ENCODE measurements around the gene RPS5.
"Not testable (repeated sequence)": the region's sequence is repeated elsewhere in the genome, so short reads cannot be mapped to it uniquely, and the experiment has no call there.

RPS5 gene

DNA sequence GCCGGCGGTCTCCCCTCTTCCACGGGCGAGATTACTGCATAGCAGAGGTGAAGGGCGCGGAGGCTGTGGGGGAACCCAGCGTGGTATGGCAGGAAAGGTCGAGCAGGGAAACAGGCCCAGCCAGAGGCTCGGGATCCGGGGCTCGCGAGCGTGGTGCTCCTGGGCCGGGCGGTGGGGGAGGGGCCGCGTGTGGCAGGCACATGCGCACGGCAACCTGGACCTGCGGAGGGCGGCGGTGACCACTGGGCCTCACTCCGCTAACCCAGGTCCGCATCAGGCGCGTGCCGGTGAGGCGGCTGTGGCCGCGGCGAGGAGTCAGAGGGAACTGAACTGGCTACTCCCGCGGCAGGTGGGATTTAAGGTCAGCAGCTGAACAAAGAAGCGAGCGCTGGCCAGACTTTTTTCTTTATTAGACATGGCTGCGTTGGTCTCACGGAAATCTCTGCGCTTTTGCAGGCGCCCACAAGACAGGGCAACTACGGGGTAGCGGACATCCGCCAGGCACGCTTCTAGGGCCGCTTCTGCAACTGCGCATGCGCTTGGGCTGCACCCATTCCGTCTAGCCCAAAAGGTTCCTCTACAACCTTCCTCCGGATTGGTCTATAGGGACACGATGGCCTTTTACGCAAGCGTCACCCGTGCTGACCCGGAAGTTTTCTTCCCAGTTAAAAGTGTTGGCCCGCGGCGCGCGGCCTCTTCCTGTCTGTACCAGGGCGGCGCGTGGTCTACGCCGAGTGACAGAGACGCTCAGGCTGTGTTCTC lies at the start of gene RPS5:
Gene RPS5 (plus strand): TSS at position 694 of the 762 bp plus-strand sequence. CDS start 869 bp downstream, outside the sequence.
- peak; percentile 99 for DNase-seq (ENCODE audit: low spot score)

DNA sequence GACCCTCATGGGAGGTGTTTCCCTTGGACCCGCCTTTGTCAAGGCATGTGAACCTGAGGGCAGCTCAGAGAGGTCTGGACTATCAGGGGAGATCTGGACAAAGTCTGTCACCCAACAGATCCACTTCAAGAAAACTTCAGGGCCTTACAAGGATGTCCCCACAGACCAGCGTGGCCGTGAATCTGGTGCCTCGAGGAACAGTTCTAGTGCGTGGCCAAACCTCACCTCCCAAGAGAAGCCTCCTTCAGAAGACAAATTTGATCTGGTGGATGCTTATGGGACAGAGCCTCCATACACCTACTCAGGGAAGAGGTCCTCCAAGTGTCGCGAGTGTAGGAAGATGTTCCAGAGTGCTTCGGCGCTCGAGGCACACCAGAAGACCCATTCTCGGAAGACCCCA lies 48.7 kb upstream of the RPS5 start:
- DNase-seq (ENCODE audit: low spot score), result no peak

DNA sequence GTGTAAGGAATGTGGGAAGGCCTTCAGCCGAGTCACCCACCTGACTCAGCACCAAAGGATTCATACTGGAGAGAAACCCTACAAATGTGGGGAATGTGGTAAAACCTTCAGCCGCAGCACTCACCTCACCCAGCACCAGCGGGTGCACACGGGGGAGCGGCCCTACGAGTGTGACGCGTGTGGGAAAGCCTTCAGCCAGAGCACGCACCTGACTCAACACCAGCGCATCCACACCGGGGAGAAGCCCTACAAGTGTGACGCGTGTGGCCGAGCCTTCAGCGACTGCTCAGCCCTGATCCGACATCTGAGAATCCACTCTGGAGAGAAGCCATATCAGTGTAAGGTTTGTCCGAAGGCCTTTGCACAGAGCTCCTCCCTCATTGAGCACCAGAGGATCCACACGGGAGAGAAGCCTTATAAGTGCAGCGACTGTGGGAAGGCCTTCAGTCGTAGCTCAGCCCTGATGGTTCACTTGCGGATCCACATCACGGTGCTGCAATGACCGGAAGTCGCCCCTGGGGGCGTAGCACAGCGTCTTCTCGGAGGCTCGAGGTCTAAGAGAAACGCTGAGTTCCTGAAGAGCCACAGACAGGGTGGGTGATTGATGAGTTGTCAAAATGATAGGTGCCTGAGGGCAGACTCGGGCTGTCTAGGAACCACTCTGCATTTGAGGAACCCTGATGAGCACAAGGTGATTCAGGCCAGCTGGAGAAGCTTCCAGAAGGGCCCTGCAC lies 48.1 kb upstream of the RPS5 start:
- no peak for DNase-seq (ENCODE audit: low spot score)

DNA sequence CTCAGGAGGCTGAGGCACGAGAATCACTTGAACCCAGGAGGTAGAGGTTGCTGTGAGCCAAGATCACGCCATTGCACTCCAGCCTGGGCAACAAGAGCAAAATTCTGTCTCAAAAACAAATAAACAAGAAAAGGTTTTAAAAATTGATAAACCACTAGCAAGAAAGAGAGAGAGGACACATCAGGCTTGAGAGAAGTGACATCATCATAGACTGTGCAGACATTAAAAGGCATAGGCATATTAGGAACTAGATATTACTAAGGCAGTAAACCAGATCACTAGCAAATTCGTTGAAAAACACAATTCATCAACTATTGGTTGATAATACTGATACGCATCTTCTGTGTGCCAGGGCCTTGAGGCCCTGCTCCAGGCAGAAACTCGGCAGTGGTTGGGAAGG lies 41.5 kb upstream of the RPS5 start:
- DNase-seq (ENCODE audit: low spot score), result no peak

DNA sequence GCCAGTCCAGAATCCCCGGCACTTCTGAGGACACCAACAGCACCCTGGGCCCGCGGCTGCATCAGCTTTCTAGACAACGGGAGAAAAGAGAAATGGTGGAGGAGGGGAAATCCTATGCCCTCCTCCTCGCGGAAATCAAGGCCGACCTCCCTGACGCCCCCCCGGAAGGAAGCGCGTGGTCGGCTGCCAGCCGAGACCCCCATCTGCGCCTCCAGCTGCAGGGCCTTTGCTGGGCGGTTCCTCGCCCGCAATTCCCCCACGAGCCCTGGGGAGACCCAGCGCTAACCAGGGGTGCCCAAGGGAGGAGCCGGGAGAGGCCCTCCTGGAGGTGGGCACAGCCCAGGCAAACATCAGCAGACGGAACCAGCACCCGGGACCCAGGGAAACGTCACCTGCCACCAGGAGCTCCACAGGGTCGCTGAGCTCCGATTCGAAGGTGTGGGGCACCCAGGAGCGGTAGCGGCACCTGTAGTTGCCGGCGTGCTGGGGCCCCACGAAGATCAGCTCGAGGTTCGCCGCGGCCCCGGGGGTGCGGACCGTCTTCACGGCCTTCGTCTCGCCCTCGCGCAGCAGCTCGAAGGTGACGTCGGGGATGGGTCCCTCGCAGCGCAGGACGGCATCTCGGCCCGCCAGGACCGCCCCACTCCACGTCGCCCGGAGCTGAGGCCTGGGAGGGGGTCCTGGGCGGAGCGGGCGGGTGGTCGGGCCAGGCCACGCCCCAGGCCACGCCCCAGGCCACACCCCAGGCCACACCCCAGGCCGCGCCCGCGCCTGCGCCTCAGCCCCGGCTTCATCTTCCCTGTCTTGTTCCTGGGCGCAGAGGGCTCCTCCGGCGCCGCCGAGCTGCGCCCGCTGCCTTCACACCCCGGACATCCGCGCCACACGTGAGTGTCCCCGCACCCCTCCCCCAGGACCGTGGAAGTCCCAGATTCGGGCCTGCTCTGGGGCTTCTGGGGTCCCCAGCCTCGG lies 39.8 kb upstream of the RPS5 start:
- DNase-seq (ENCODE audit: low spot score), result peak; percentile 98

DNA sequence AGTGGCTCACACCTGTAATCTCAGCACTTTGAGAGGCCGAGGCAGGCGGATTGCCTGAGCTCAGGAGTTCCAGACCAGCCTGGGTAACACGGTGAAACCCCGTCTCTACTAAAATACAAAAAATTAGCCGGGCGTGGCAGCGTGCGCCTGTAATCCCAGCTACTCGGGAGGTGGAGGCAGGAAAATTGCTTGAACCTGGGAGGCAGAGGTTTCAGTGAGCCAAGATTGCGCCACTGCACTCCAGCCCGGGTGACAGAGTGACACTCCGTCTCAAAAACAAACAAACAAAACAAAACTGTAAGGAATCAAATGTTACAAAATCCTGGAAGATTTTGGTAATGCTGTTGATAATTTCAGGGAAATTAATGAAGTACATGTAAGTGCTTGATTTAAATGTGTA lies 39.0 kb upstream of the RPS5 start:
- not testable (repeated sequence) for DNase-seq (ENCODE audit: low spot score)

DNA sequence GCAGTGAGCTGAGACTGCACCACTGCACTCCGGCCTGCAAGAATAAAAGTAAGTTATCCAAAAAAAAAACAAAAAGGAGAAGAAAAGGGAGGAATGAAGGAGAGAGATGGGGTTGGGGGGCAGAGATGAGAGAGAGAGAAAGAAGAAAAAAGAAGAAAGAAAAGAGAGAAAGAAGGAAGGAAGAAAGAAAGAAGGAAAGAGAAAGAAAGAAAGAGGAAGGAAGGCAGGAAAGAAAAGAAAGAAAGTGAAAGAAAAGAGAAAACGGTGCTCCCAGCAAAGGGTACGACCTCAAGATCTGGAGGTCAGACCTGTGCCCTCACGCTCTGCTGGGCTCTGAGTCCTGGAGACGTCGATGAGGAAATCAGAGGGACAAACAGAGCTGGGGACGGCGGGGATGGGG lies 37.5 kb upstream of the RPS5 start:
- no peak for DNase-seq (ENCODE audit: low spot score)

DNA sequence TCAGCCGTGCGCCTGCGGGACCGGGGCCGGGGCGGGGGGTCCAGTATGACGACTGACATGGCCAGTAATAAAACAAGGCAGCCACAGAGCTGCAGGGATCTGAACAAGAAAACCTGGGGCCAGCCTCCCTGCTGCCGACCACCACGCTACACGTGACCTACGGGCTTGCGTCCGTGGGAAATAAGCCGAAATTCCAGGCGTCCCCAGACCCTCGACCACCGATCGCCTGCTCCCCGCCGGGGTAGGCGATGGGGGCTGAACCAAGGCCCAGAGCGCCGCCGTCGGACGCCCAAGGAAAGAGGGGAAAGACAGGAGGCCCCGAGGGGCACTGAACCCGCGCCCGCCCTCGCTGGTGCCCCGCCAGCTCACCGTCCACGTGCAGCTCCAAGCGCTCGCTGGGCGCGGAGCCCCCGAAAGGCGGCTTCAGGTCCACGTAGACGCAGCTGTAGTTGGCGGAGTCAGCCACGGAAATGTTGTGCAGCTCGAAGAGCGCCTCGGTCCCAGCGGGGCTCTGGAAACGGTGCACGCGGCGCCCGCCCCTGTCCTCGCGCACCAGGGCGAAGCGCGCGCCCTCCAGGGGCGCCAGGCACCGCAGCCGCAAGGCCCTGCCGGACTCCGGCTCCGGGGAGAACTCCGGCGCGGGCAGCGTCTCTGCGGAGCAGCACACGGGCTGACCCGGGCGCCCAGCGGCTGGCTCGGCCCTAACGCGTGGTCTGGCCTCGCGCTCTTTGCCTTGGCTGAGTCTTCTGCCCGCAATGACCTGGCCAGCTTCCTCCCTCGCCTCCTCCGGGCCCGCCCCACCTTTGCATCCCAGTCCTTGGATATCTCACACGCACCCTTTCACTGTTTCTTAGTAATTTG lies 36.8 kb upstream of the RPS5 start:
- no peak for DNase-seq (ENCODE audit: low spot score)

DNA sequence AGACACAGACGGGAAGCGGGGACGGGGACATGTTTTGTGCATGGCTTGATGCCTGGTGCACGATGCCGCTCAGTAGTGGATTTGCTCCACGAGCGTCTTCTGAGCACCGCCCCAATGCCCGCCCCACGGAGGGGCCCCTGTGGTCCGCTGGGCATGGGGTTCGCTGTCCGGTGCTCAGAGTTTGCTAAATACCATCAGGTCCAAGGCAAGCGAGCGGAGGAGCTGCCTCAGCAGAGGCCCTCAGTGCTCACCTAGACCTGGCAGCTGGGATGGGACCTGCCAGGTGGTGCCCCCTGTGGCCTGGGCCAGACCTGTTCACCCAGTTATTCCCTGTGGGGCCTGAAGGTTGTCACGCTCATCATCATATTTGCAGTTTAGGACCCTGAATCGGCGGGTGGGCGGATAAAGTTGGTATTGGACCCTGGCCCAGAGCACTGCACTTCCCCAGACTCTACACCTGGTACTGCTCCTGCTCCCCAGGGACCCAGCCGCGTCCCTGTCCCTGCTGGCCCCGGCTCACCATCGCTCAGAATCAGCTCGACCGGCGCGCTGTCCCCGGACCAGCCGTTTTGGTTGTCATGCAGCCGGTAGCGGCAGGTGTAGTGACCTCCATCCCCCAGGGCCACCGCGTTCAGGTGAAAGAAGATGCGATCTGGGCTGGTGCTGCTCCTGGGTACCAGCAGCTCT lies 36.1 kb upstream of the RPS5 start:
- DNase-seq (ENCODE audit: low spot score), result no peak

DNA sequence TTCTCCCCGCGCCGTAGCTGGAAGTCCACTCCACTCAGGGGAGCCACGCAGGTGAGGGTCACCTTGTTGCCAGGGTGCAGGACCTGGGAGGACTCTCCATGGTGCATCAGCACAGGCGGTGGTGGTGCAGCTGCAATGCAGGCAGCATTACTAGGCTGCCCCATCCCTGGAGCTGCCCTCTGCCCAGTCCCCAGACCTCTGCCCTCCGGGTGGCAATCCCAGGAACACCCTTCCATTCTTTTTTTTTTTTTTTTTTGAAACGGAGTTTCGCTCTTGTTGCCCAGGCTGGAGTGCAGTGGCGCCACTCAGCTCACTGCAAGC lies 35.6 kb upstream of the RPS5 start:
- DNase-seq (ENCODE audit: low spot score), result no peak

DNA sequence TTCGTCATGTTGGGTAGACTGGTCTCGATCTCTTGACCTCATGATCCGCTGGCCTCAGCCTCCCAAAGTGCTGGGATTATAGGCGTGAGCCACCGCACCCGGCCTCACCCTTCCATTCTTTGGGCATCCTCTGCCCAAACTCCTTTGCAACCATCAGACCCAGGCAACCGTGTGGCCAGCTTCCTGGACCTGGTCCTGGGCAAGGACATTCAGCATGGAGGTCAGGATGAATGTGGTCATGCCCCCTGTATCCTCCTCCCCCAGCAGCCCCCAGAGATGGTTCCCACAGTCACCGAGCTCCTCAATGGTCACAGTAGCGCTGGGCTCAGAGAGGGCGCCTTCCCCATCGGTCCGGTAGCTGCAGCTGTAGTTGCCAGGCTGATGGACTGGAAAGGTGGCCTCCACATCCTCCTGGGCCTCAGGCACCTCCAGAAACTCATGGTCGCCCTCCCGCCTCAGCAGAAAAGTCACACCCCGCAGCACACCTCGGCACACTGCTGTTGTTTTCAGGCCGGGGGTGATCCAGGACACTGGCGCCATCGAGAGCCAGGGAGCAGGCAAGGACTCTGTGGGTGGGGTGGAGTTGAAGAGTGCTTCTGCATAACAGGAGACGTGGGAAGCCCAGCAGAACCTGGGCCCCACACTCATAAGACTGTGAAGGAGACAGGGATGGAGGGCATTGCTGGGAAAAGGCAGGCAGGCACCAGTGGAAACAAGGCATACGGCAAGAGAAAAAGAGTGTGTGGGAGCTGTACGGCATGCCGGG lies 34.9 kb upstream of the RPS5 start:
- DNase-seq (ENCODE audit: low spot score), result no peak

DNA sequence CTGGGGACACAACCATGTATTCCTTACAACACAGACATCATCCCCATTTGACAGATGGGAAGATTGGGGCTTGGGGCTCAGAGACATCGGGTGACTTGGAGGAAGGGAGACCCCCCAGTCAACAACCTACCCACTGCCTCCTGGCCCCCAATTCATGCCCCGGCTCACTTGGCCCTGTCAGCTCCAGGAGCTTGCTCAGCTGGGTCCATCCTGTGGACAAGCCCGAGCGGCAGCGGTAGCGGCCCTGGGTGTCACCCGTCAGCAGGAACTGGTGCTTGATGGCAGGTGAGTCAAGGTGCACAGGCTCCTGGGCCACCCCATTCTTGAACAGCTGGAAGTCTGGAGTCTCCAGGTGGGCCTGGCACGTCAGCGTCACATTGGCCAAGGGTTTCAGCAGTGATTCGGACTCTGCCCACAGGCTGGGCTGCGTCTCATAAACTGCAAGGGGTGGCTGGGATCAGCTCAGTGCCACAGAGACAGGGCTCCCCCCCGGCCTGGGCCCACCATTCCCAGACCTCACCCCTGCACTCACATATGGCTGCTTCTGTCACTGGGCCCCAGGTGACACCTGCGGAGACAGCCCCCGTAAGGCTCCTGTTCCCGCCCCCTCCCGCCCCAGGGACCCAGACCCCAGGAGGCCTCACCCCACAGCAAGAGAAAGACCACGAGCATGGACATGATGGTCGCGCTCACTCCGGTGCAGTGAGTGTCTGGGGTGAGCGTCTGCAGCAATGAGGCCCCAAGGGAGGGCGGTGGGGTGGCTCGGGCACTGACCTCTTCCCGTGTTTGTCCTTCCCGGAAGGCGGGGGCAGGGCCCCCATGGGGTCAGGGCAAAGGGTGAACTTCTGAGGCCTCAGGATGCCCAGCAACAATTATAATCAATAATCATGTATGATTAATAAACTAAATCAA lies 34.1 kb upstream of the RPS5 start, which contains the start of gene A1BG:
Gene A1BG (minus strand): TSS at position 733 of the 912 bp plus-strand sequence. CDS start 55 bp downstream, at position 678.
- no peak for DNase-seq (ENCODE audit: low spot score)

DNA sequence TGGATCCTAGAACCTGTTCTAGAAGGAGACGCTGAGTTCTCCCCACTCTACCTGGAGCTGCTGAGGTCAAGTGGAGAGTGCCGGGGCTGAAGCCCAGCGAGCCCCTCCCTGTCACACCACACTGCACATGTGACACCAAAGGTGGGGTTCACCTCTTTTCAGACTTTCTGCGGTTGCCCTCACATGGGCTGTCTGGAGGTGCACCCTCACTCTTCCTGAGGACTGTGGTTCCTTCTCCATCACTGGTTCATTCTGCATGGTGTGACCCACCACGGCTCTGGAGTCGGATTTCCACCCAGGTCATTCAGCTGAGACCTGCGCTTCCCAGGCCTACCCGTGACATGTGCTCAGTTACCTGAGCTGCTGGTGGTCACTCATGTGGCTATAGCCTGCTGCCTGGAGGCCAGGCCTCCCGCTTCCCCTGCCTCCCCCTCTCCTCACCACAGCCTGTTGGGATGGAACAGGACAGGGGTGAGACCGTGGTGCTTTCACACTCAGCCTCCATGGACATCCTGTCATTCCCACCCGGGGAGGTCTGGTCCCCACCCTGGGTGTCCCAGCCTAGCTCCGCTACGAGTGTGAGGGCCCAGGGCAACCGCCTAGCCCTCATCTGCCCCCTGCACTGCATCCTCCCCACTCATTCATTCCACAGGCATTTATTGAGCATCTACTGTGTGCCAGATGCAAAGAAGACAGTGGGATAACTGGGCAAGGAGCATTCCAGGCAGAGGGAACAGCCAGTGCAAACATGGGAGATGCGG lies 33.2 kb upstream of the RPS5 start:
- DNase-seq (ENCODE audit: low spot score), result no peak

DNA sequence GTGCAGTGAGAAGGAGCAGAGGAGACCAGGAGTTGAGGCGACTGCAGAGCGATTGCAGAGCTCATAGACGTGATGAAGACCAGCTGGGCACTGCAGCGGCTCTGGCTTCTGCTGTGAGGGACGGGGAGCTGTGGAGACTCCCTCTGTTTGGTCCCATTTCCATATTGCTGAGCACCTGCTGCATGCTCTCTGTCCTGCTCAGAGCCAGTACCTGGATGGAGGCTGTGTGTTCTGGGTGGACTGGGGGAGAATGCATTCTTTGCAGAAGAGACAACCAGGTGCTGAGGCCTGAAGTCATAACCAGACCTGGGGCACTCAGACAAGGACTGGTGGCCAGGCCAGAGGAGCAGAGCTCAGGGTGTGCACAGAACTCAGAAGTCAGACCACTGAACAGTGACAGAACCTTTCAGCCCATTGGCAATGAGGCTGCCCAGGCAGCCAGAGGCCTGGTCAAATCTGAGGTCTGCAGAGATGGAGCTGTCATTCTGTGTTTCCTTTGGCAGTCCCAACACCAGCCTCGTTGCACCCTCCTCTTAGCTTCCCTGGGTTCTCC lies 32.5 kb upstream of the RPS5 start:
- no peak for DNase-seq (ENCODE audit: low spot score)

DNA sequence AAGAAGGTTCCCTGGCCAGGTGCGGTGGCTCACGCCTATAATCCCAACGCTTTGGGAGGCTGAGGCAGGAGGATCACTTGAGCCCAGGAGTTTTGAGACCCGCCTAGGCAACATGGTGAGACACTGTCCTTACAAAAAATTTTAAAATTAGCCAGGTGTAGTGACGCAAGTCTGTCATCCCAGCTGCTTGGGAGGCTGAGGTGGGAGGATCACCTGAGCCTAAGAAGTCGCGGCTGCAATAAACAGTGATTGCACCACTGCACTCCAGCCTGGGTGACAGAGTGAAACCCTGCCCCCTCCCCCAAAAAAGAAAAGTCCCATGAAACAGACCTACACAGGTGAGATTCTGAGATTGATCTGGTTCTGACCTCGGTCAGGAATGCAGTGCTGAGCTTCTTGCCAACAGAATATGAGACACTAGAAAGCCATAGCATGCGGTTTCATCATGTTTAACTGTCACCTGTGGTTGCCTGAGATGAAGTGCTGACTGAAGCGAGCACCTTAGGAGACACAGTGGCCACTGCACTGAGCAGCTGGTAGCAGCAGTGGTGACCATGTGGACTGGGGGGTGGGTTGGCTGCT lies 31.8 kb upstream of the RPS5 start:
- DNase-seq (ENCODE audit: low spot score), result no peak

DNA sequence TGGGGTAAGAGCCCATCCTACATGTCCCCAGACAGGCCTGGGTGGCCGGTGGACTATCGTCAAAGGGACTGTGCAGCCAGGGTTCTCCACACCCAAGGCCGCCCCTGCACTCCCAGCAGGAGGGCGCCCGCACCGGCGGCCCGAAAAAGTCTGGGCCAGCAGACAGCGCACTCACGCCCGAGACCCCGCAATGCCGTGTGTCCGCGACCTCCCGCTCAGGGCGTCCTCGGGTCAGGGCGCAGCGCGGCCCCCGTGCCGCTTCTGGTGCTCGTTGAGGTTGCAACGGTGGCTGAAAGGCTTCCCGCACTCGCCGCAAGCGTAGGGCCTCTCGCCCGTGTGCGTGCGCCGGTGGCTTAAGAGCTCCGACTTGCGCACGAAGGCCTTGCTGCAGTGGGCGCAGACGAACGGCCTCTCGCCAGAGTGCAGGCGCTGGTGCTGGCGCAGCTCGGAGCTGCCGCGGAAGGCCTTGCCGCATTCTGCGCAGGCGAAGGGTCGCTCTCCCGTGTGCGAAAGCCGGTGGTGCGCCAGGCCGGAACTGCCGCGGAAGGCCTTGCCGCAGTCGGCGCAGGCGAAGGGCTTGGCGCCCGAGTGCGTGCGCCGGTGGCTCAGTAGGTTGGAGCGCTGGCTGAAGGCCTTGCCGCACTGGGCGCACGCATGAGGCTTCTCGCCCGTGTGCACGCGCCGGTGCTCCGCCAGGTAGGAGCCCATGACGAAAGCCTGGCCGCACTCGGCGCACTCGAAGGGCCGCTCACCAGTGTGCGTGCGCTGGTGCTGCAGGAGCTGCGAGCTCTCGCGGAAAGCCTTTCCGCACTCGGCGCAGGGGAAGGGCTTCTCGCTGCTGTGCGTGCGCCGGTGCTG lies 30.9 kb upstream of the RPS5 start:
- DNase-seq (ENCODE audit: low spot score), result peak; percentile 56

All from AG20443 (cell line).